HEK293 (cell line): ENCODE measurements around the gene GTF2F1.
"Not testable (repeated sequence)": the region's sequence is repeated elsewhere in the genome, so short reads cannot be mapped to it uniquely, and the experiment has no call there.

Experiments used
- CTCF ChIA-PET: fragments of 350-600 bp; formaldehyde crosslinking; extraction: SDS; loops from one replicate; lab custom pipeline; 2021; ENCODE audit warnings: antibody characterized with exemption; lab: Yijun Ruan, JAX
- POLR2A ChIA-PET: fragments of 300-600 bp; formaldehyde crosslinking; extraction: SDS; loops from one replicate; lab custom pipeline; 2020; ENCODE audit warnings: antibody characterized with exemption, inconsistent platforms; lab: Yijun Ruan, JAX
- H3K27ac ChIP-seq: fragments of 200-500 bp; sonication (Bioruptor generic); 2 replicates; pipeline ENCODE4 v1.5.1; 2014; ENCODE audit warnings: low read depth, low read length, control low read depth, inconsistent platforms; ENCODE audit errors: extremely low read depth
- H3K36me3 ChIP-seq, 2 experiments: fragments of 200-500 bp in 1 of 2; sonication (Bioruptor generic) in 1 of 2; 1 replicate in 1 of 2; 2 replicates in 1 of 2; pipeline ENCODE4 v1.5.1; 2014 to 2017; ENCODE audit warnings: inconsistent platforms in 2 of 2, low read length in 2 of 2; ENCODE audit not compliant: control insufficient read depth in 2 of 2, insufficient read depth in 1 of 2
- H3K4me1 ChIP-seq: fragments of 200-500 bp; sonication (Bioruptor generic); 2 replicates; pipeline ENCODE4 v1.5.1; 2014; ENCODE audit warnings: mild to moderate bottlenecking, low read length, inconsistent platforms; ENCODE audit not compliant: control insufficient read depth, insufficient read depth
- H3K4me3 ChIP-seq: 2 replicates; pipeline ENCODE4 v1.5.1; 2011; ENCODE audit warnings: low read depth, mild to moderate bottlenecking, control low read depth, low read length, moderate library complexity
- H3K9me3 ChIP-seq: fragments of 200-500 bp; sonication (Bioruptor generic); 2 replicates; pipeline ENCODE4 v1.5.1; 2014; ENCODE audit warnings: low read depth, low read length, inconsistent platforms; ENCODE audit not compliant: control insufficient read depth, insufficient read depth
- AEBP2 ChIP-seq: fragments of 450-650 bp; formaldehyde crosslinking; IDR thresholded peaks from 2 replicates; pipeline ENCODE4 v1.5.1; 2016; ENCODE audit warnings: missing biosample characterization, missing genetic modification characterization, borderline replicate concordance
- EGR2 ChIP-seq: fragments of 450-650 bp; formaldehyde crosslinking; IDR thresholded peaks from 2 replicates; pipeline ENCODE4 v1.5.1; 2016; ENCODE audit warnings: low read depth, missing biosample characterization, missing genetic modification characterization
- KLF17 ChIP-seq: fragments of 450-650 bp; formaldehyde crosslinking; IDR thresholded peaks from 2 replicates; pipeline ENCODE4 v1.5.1; 2016; ENCODE audit warnings: missing biosample characterization, missing genetic modification characterization
- PRDM1 ChIP-seq: fragments of 450-650 bp; formaldehyde crosslinking; IDR thresholded peaks from 2 replicates; pipeline ENCODE4; 2016; ENCODE audit warnings: missing biosample characterization, missing genetic modification characterization
- PRDM10 ChIP-seq: fragments of 450-650 bp; formaldehyde crosslinking; IDR thresholded peaks from 2 replicates; pipeline ENCODE4 v1.5.1; 2016; ENCODE audit warnings: missing biosample characterization, missing genetic modification characterization
- PRDM2 ChIP-seq: fragments of 450-650 bp; formaldehyde crosslinking; IDR thresholded peaks from 2 replicates; pipeline ENCODE4 v1.5.1; 2016; ENCODE audit warnings: missing biosample characterization, missing genetic modification characterization, borderline replicate concordance
- REPIN1 ChIP-seq: fragments of 450-650 bp; formaldehyde crosslinking; IDR thresholded peaks from 2 replicates; pipeline ENCODE4 v1.5.1; 2017; ENCODE audit warnings: missing biosample characterization, missing genetic modification characterization, low read depth
- REST ChIP-seq: fragments of 450-650 bp; formaldehyde crosslinking; IDR thresholded peaks from 2 replicates; pipeline ENCODE4 v1.5.1; 2016; ENCODE audit warnings: missing biosample characterization, missing genetic modification characterization
- SCRT1 ChIP-seq: fragments of 450-650 bp; formaldehyde crosslinking; IDR thresholded peaks from 2 replicates; pipeline ENCODE4 v1.5.1; 2016; ENCODE audit warnings: missing biosample characterization, missing genetic modification characterization, borderline replicate concordance
- ZFP69B ChIP-seq: fragments of 450-650 bp; formaldehyde crosslinking; IDR thresholded peaks from 2 replicates; pipeline ENCODE4 v1.5.1; 2016; ENCODE audit warnings: missing biosample characterization, missing genetic modification characterization
- ZIC2 ChIP-seq: fragments of 450-650 bp; formaldehyde crosslinking; IDR thresholded peaks from 2 replicates; pipeline ENCODE4 v1.5.1; 2016; ENCODE audit warnings: missing biosample characterization, missing genetic modification characterization
- ZNF10 ChIP-seq: fragments of 450-650 bp; formaldehyde crosslinking; IDR thresholded peaks from 2 replicates; pipeline ENCODE4 v1.5.1; 2017; ENCODE audit warnings: missing biosample characterization, missing genetic modification characterization
- ZNF175 ChIP-seq: fragments of 450-650 bp; formaldehyde crosslinking; IDR thresholded peaks from 2 replicates; pipeline ENCODE4 v1.5.1; 2016; ENCODE audit warnings: missing biosample characterization, missing genetic modification characterization
- ZNF248 ChIP-seq: fragments of 450-650 bp; formaldehyde crosslinking; IDR thresholded peaks from 2 replicates; pipeline ENCODE4 v1.5.1; 2017; ENCODE audit warnings: missing biosample characterization, missing genetic modification characterization
- ZNF324 ChIP-seq: fragments of 450-650 bp; formaldehyde crosslinking; IDR thresholded peaks from 2 replicates; pipeline ENCODE4 v1.5.1; 2016; ENCODE audit warnings: missing biosample characterization, missing genetic modification characterization
- ZNF404 ChIP-seq: fragments of 450-650 bp; formaldehyde crosslinking; IDR thresholded peaks from 2 replicates; pipeline ENCODE4 v1.5.1; 2017; ENCODE audit warnings: missing biosample characterization, missing genetic modification characterization
- ZNF544 ChIP-seq: fragments of 450-650 bp; formaldehyde crosslinking; IDR thresholded peaks from 2 replicates; pipeline ENCODE4 v1.5.0; 2017; ENCODE audit warnings: missing biosample characterization, missing genetic modification characterization
- ZNF600 ChIP-seq: fragments of 450-650 bp; formaldehyde crosslinking; IDR thresholded peaks from 2 replicates; pipeline ENCODE4 v1.5.1; 2016; ENCODE audit warnings: missing biosample characterization, missing genetic modification characterization
- ZNF747 ChIP-seq: fragments of 450-650 bp; formaldehyde crosslinking; IDR thresholded peaks from 2 replicates; pipeline ENCODE4 v1.5.1; 2016; ENCODE audit warnings: missing biosample characterization, missing genetic modification characterization
- ZNF768 ChIP-seq: fragments of 450-650 bp; formaldehyde crosslinking; IDR thresholded peaks from 2 replicates; pipeline ENCODE4 v1.5.1; 2018; ENCODE audit warnings: missing biosample characterization, mild to moderate bottlenecking, missing genetic modification characterization
- ZNF837 ChIP-seq: fragments of 450-650 bp; formaldehyde crosslinking; IDR thresholded peaks from 2 replicates; pipeline ENCODE4 v1.5.1; 2016; ENCODE audit warnings: missing biosample characterization, missing genetic modification characterization

Gene GTF2F1

GRCh38 chr19:6429419-6430221 lies 36.7 kb upstream of the GTF2F1 start (continued):
- TF ChIP-seq AEBP2 (no peak), ZNF10 (tag by site-specific recombination) (no peak), REPIN1 (tag by site-specific recombination) (no peak), ZNF768 (tag by site-specific recombination) (no peak), PRDM1 (tag by site-specific recombination) (peak; percentile 98), ZFP69B (tag by site-specific recombination) (no peak), ZNF600 (tag by site-specific recombination) (no peak), REST (no peak), ZNF747 (no peak), KLF17 (no peak), ZNF248 (no peak), ZNF404 (tag by site-specific recombination) (no peak), ZNF837 (no peak), ZIC2 (tag by site-specific recombination) (no peak), PRDM10 (tag by site-specific recombination) (no peak), ZNF175 (tag by site-specific recombination) (no peak), PRDM2 (tag by site-specific recombination) (no peak), ZNF544 (tag by site-specific recombination) (no peak), EGR2 (tag by site-specific recombination) (peak; percentile 83; the same call in 1 of the 2 replicates), ZNF324 (tag by site-specific recombination) (no peak), SCRT1 (tag by site-specific recombination) (no peak)

- POLR2A ChIA-PET, H3K9me3 ChIP-seq, H3K4me1 ChIP-seq, H3K4me3 ChIP-seq, H3K27ac ChIP-seq, H3K36me3 ChIP-seq: not testable (repeated sequence)
- CTCF ChIA-PET = interaction anchor here (0.6 kb wide), 2 partner anchors 17 to 435 kb away, joined by 4 read pairs; no protein-coding TSS in a partner anchor
Measured at GRCh38 chr19:6428692-6429418, 35.9 kb upstream of the GTF2F1 start.
